HepG2 (cell line): ENCODE data around the gene VAT1L.

ENCODE experiments used
- HNF4G ChIP-seq, 2 experiments: sonication (generic) in 1 of 2; formaldehyde crosslinking in 1 of 2; IDR thresholded peaks; 2 replicates each; pipeline versions ENCODE4 v1.4.0 to v1.6.1; 2011 to 2020; ENCODE audit warnings: borderline replicate concordance in 2 of 2, low read depth in 2 of 2, mild to moderate bottlenecking in 2 of 2, low read length in 1 of 2, missing genetic modification reagents in 1 of 2, moderate library complexity in 1 of 2
- NFE2L1 ChIP-seq: sonication (generic); formaldehyde crosslinking; IDR thresholded peaks from 2 replicates; pipeline ENCODE4 v1.4.0; 2020; ENCODE audit warnings: missing genetic modification reagents, mild to moderate bottlenecking, borderline replicate concordance
- PRPF4 ChIP-seq: fragments of 200-400 bp; formaldehyde crosslinking; IDR thresholded peaks from 2 replicates; pipeline ENCODE4 v1.6.1; 2016; ENCODE audit warnings: low read length, low read depth; ENCODE audit not compliant: poor library complexity, severe bottlenecking
- RFX5 ChIP-seq: IDR thresholded peaks from 2 replicates; pipeline ENCODE4 v1.6.1; 2011; ENCODE audit warnings: low read depth, low read length, improper control_type of control experiment
- SIN3A ChIP-seq: IDR thresholded peaks from 2 replicates; pipeline ENCODE4 v1.6.1; 2011; ENCODE audit warnings: low read depth, mild to moderate bottlenecking, control low read depth, low read length, borderline replicate concordance
- TAF15 ChIP-seq: fragments of 200-400 bp; formaldehyde crosslinking; IDR thresholded peaks from one replicate; pipeline ENCODE4 v1.6.1; 2018; ENCODE audit warnings: mild to moderate bottlenecking, low read depth, low read length; ENCODE audit not compliant: poor library complexity, severe bottlenecking
- ZNF781 ChIP-seq: sonication (generic); formaldehyde crosslinking; IDR thresholded peaks from 2 replicates; pipeline ENCODE4 v1.5.1; 2020; ENCODE audit warnings: borderline replicate concordance, mild to moderate bottlenecking, missing genetic modification reagents; ENCODE audit errors: not compliant biosample characterization
- TF ChIP-seq, protein P1 (sequence below), 2 experiments: sonication (generic) in 1 of 2; formaldehyde crosslinking in 1 of 2; IDR thresholded peaks; 2 replicates each; pipeline versions ENCODE4 v1.5.1 to v1.6.1; 2011 to 2020; ENCODE audit warnings: borderline replicate concordance in 1 of 2, low read depth in 1 of 2, low read length in 1 of 2, mild to moderate bottlenecking in 1 of 2, missing genetic modification reagents in 1 of 2, moderate library complexity in 1 of 2
- TF ChIP-seq, protein P2 (sequence below): sonication (generic); formaldehyde crosslinking; IDR thresholded peaks from 2 replicates; pipeline ENCODE4 v1.4.0; 2020; ENCODE audit warnings: missing genetic modification reagents

DNA sequence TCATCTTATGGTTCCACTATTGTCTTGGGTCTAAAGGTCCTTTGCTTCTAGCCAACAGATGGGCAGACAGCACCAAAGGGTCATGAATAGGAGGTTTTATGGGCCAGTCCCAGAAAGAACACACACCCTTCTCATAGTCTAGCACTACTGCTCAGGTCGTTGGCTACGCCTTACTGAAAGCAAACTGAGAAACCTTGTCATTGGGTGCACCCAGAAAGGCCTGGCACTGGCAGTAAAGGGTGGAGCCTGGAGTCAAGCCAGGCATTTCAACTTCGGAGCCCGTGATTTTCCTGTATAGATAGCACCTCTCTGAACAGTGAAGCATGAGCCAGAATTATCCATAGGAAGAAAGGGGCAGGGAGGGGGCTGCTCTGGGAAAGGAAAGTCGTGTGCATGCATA lies 74.9 kb downstream of the VAT1L start:
- TF ChIP-seq TAF15 (no peak), HNF4G (IDR thresholded peaks at IDR 0.05; ENCODE audit: borderline replicate concordance, low read depth, low read length) (no peak), HNF4G (CRISPR knock-in tag; IDR thresholded peaks at IDR 0.05; ENCODE audit: borderline replicate concordance, low read depth) (no peak), SIN3A (no peak), NFE2L1 (CRISPR knock-in tag) (no peak), ZNF781 (CRISPR knock-in tag) (no peak), PRPF4 (no peak), RFX5 (no peak)
- TF ChIP-seq, protein P1, sequence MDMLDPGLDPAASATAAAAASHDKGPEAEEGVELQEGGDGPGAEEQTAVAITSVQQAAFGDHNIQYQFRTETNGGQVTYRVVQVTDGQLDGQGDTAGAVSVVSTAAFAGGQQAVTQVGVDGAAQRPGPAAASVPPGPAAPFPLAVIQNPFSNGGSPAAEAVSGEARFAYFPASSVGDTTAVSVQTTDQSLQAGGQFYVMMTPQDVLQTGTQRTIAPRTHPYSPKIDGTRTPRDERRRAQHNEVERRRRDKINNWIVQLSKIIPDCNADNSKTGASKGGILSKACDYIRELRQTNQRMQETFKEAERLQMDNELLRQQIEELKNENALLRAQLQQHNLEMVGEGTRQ (IDR thresholded peaks at IDR 0.05; ENCODE audit: low read depth, low read length), result no peak
- TF ChIP-seq, protein P1 (CRISPR knock-in tag; IDR thresholded peaks at IDR 0.05; ENCODE audit: borderline replicate concordance), result no peak
- TF ChIP-seq, protein P2, sequence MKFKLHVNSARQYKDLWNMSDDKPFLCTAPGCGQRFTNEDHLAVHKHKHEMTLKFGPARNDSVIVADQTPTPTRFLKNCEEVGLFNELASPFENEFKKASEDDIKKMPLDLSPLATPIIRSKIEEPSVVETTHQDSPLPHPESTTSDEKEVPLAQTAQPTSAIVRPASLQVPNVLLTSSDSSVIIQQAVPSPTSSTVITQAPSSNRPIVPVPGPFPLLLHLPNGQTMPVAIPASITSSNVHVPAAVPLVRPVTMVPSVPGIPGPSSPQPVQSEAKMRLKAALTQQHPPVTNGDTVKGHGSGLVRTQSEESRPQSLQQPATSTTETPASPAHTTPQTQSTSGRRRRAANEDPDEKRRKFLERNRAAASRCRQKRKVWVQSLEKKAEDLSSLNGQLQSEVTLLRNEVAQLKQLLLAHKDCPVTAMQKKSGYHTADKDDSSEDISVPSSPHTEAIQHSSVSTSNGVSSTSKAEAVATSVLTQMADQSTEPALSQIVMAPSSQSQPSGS (CRISPR knock-in tag), result no peak
